HEK293T (cell line): ENCODE results near the gene TOB1.
A peak's percentile ranks its signal among the peaks of the same experiment; 100 is the strongest.

Experiments used
- CTCF ChIA-PET: fragments of 350-600 bp; formaldehyde crosslinking; extraction: SDS; loops from one replicate; lab custom pipeline; 2021; ENCODE audit warnings: antibody characterized with exemption, inconsistent platforms; lab: Yijun Ruan, JAX
- POLR2A ChIA-PET: fragments of 350-600 bp; formaldehyde crosslinking; extraction: SDS; loops from one replicate; lab custom pipeline; 2020; ENCODE audit warnings: antibody characterized with exemption, inconsistent platforms; lab: Yijun Ruan, JAX
- DNase-seq: peaks from one replicate; pipeline ENCODE4 v3.0.0; 2012; ENCODE audit warnings: mixed read lengths; ENCODE audit errors: extremely low spot score
- ARNT ChIP-seq: fragments of 450-650 bp; IDR thresholded peaks from 2 replicates; pipeline ENCODE4 v1.6.1; 2017; ENCODE audit warnings: mild to moderate bottlenecking
- BHLHE40 ChIP-seq: fragments of 450-650 bp; IDR thresholded peaks from 2 replicates; pipeline ENCODE4 v1.6.1; 2016; ENCODE audit warnings: mild to moderate bottlenecking, moderate library complexity, borderline replicate concordance
- CTBP1 ChIP-seq: fragments of 450-650 bp; IDR thresholded peaks from 2 replicates; pipeline ENCODE4 v1.6.1; 2016; ENCODE audit warnings: borderline replicate concordance
- ELF4 ChIP-seq: fragments of 450-650 bp; IDR thresholded peaks from 2 replicates; pipeline ENCODE4 v1.6.1; 2017; ENCODE audit warnings: antibody characterized with exemption
- FOXA1 ChIP-seq: fragments of 450-650 bp; IDR thresholded peaks from 2 replicates; pipeline ENCODE4 v1.6.1; 2016; ENCODE audit warnings: mild to moderate bottlenecking
- FOXK2 ChIP-seq: fragments of 450-650 bp; IDR thresholded peaks from 2 replicates; pipeline ENCODE4 v1.6.1; 2016; ENCODE audit warnings: mild to moderate bottlenecking
- FOXM1 ChIP-seq: fragments of 450-650 bp; IDR thresholded peaks from 2 replicates; pipeline ENCODE4 v1.6.1; 2017; ENCODE audit warnings: mild to moderate bottlenecking, borderline replicate concordance
- HDGF ChIP-seq: fragments of 450-650 bp; IDR thresholded peaks from 2 replicates; pipeline ENCODE4 v1.6.1; 2017; ENCODE audit warnings: antibody characterized with exemption, borderline replicate concordance
- L3MBTL2 ChIP-seq: fragments of 450-650 bp; conservative IDR thresholded peaks from 2 replicates; pipeline ENCODE4 v1.6.1; 2016; ENCODE audit warnings: mild to moderate bottlenecking
- LEF1 ChIP-seq: fragments of 450-650 bp; IDR thresholded peaks from 2 replicates; pipeline ENCODE4 v1.6.1; 2017; ENCODE audit warnings: mild to moderate bottlenecking, borderline replicate concordance
- NFRKB ChIP-seq: fragments of 450-650 bp; IDR thresholded peaks from 2 replicates; pipeline ENCODE4 v1.6.1; 2016; ENCODE audit warnings: mild to moderate bottlenecking, moderate library complexity
- PKNOX1 ChIP-seq: fragments of 450-650 bp; IDR thresholded peaks from 2 replicates; pipeline ENCODE4 v1.6.1; 2016
- SP1 ChIP-seq: fragments of 450-650 bp; IDR thresholded peaks from 2 replicates; pipeline ENCODE4 v1.6.1; 2017
- SUZ12 ChIP-seq: fragments of 450-650 bp; IDR thresholded peaks from 2 replicates; pipeline ENCODE4 v1.6.1; 2016; ENCODE audit warnings: mild to moderate bottlenecking
- TARDBP ChIP-seq: fragments of 450-650 bp; IDR thresholded peaks from 2 replicates; pipeline ENCODE4 v1.6.1; 2016
- ZNF384 ChIP-seq: fragments of 450-650 bp; IDR thresholded peaks from 2 replicates; pipeline ENCODE4 v1.6.1; 2016

The TOB1 gene

GRCh38 chr17:50868140-50868438, 1.9 kb upstream of the TOB1 start:
- POLR2A ChIA-PET = interaction anchor here (2.1 to 5.5 kb wide), 7 partner anchors 9 to 87 kb away, joined by 15 to 93 read pairs (median 53); no protein-coding TSS in a partner anchor
- no peak for DNase-seq
- CTCF ChIA-PET = interaction anchor here (3.5 kb wide), 1 partner anchor 81 kb away, joined by 11 read pairs; no protein-coding TSS in a partner anchor
- TF ChIP-seq HDGF = no peak
- no peak for TF ChIP-seq SP1
- no peak for TF ChIP-seq FOXK2
- no peak for TF ChIP-seq ELF4
- TF ChIP-seq CTBP1 = peak; percentile 69; the same call in 1 of the 2 replicates
- no peak for TF ChIP-seq L3MBTL2
- TF ChIP-seq ZNF384 = peak; percentile 43; the same call in 1 of the 2 replicates
- TF ChIP-seq PKNOX1 = peak; percentile 91
- no peak for TF ChIP-seq SUZ12
- TF ChIP-seq LEF1 = no peak

GRCh38 chr17:50867363-50868139, 1.4 kb upstream of the TOB1 start:
- POLR2A ChIA-PET = interaction anchor here (0.6 to 5.5 kb wide), 24 partner anchors 10 to 916 kb away, joined by 3 to 93 read pairs (median 16); partner anchors contain the start of gene ANKRD40
- CTCF ChIA-PET = interaction anchor here (0.9 to 3.5 kb wide), 4 partner anchors 15 to 89 kb away, joined by 3 to 13 read pairs (median 7); no protein-coding TSS in a partner anchor
- TF ChIP-seq L3MBTL2 (peak; percentile 88), PKNOX1 (no peak), ARNT (no peak), NFRKB (no peak), SUZ12 (no peak), FOXK2 (no peak)
- DNase-seq = peak; percentile 89

- peak; percentile 58 for DNase-seq
- POLR2A ChIA-PET = interaction anchor here (0.6 to 5.5 kb wide), 37 partner anchors 9 to 916 kb away, joined by 3 to 93 read pairs (median 9); partner anchors contain the start of genes ANKRD40 and LUC7L3
- CTCF ChIA-PET = interaction anchor here (0.9 to 3.5 kb wide), 4 partner anchors 14 to 90 kb away, joined by 3 to 13 read pairs (median 7); no protein-coding TSS in a partner anchor
- TF ChIP-seq TARDBP (no peak), PKNOX1 (peak; percentile 82), ARNT (no peak), L3MBTL2 (peak; percentile 98)
Observed at GRCh38 chr17:50866950-50867362, 802 bp upstream of the TOB1 start.

GRCh38 chr17:50865868-50866260, 290 bp downstream of the TOB1 start:
- DNase-seq = no peak
- ChIA-PET CTCF (interaction anchor here (2.5 to 3.5 kb wide), 2 partner anchors 13 to 83 kb away, joined by 11 to 13 read pairs; no protein-coding TSS in a partner anchor), POLR2A (interaction anchor here (0.7 to 5.5 kb wide), 41 partner anchors 8 to 324 kb away, joined by 3 to 93 read pairs (median 6); partner anchors contain the start of genes LUC7L3, NME1 and NME2)

More at GRCh38 chr17:50865868-50866260, 290 bp downstream of the TOB1 start:
- TF ChIP-seq L3MBTL2 = no peak
- TF ChIP-seq NFRKB = no peak
- TF ChIP-seq PKNOX1 = no peak
- no peak for TF ChIP-seq ARNT
- TF ChIP-seq HDGF = no peak
- no peak for TF ChIP-seq LEF1
- no peak for TF ChIP-seq ELF4
- no peak for TF ChIP-seq SP1
- TF ChIP-seq FOXA1 = no peak
- TF ChIP-seq FOXK2 = no peak
- no peak for TF ChIP-seq CTBP1
- no peak for TF ChIP-seq SUZ12
- TF ChIP-seq ZNF384 = no peak
- TF ChIP-seq FOXM1 = no peak
- no peak for TF ChIP-seq TARDBP
- TF ChIP-seq BHLHE40 = no peak
